Fibroblast of pulmonary artery (primary cell): ENCODE measurements around the gene LSM3.

Experiments used
- DNase-seq: peaks from one replicate; pipeline ENCODE4 v3.0.0-alpha.2; 2010; ENCODE audit warnings: low read depth
- H3K4me3 ChIP-seq: replicated peaks from 2 replicates; pipeline ENCODE4 v1.5.1; 2011; ENCODE audit warnings: low read depth, mild to moderate bottlenecking, control low read depth, low read length, moderate library complexity
- TF ChIP-seq, protein P1 (sequence below): IDR thresholded peaks from 2 replicates; pipeline ENCODE4 v1.5.1; 2011; ENCODE audit warnings: mild to moderate bottlenecking, control low read depth, low read length, inconsistent platforms; ENCODE audit errors: missing control alignments

The LSM3 gene

DNA sequence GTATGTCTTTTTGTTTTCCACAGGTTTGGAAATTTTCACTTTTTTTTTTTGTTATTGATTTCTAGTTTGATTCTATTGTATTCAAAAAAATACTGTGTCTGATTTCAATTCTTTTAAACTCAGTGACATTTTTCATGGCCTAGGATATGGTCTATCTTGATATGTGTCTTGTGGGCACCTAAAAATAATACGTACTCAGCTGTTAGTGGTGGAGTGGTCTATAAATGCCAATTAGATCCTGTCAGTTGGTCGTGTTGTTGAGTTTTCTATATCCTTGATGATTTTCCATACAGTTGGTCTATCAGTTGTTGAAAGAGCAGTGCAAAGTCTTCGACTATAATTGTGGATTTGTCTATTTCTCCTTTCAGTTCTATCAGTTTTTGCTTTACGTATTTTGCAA, 61.7 kb downstream of the LSM3 start:
- DNase-seq: no peak
- no peak overlapping the region for H3K4me3 ChIP-seq
- TF ChIP-seq, protein P1, sequence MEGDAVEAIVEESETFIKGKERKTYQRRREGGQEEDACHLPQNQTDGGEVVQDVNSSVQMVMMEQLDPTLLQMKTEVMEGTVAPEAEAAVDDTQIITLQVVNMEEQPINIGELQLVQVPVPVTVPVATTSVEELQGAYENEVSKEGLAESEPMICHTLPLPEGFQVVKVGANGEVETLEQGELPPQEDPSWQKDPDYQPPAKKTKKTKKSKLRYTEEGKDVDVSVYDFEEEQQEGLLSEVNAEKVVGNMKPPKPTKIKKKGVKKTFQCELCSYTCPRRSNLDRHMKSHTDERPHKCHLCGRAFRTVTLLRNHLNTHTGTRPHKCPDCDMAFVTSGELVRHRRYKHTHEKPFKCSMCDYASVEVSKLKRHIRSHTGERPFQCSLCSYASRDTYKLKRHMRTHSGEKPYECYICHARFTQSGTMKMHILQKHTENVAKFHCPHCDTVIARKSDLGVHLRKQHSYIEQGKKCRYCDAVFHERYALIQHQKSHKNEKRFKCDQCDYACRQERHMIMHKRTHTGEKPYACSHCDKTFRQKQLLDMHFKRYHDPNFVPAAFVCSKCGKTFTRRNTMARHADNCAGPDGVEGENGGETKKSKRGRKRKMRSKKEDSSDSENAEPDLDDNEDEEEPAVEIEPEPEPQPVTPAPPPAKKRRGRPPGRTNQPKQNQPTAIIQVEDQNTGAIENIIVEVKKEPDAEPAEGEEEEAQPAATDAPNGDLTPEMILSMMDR: no peak

DNA sequence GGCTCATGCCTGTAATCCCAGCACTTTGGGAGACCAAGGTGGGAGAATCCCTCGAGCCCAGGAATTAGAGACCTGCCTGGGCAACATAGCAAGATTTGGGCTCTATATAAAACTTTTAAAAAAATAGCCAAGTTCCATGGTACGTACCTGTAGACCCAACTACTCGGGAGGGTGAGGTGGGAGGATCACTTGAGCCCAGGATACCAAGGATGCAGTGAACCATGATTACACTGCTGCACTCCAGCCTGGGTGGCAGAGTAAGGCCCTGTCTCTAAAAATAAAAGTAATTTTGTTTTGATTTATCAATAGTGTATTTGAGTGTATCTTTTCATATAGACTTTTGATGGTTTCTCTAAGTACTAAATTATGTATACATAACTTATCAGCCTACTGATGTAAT, 63.1 kb downstream of the LSM3 start:
- no peak for DNase-seq
- TF ChIP-seq, protein P1: no peak
- H3K4me3 ChIP-seq: no peak overlapping the region

DNA sequence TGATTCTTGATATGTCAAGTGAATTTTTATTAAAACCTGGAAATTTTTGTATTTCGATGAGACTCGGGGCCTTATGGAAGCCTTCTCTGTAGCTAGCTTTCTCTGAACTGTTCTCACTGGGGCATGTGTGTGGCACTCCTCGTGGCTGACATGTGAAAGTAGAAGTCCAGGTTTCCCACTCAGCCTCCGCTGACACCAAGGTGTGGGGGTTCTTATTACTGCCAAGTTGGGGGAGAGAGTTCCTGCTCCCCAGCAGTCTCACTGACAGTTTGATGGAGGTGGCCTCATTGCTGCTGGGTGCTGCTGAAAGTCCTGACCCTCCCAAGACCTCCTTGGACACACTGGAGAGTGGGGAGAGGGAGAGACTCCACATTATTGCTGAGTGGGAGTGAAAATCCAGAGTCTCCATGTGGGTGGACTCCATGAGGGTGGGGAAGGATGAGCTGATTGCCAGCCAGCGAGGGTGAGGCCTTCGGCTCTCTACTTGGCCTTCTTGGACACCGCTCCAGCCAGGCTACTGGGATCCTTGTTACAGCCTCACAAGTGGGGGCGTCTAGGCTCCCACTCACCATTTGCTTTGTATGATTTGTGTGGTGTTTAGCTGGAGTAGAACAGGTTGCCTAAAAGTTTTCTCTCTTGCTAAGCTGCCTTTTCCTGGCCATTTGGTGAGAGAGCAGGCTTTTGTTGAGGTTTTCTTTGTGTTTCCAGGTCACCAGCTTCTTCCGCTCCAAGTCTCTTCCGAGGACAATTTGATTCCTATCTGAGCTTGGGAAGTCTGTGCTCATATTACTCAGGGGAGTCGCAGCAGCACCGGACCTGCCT, 64.1 kb downstream of the LSM3 start:
- TF ChIP-seq, protein P1: no peak
- H3K4me3 ChIP-seq: no peak overlapping the region
- no peak for DNase-seq

DNA sequence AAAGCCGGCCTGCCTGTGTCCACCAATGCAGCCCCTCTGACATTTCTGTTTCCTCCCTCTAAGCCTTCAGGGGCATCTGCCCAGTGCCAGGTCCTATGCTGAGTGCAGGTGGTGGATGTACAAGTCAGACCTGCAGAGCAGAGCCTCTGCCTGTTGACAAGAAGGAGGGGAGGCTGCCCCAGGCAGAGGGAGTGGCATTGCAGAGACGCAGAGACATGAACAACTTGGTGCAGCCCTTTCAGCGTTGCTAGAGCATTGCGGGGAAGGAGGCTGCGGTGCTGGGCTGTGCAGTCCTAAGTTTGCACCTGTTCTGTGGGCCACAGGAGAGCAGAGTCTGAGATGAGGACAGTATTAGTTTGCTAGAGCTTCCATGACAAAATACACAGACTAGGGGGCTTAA, 65.2 kb downstream of the LSM3 start:
- TF ChIP-seq, protein P1: no peak
- DNase-seq: no peak
- no peak overlapping the region for H3K4me3 ChIP-seq

DNA sequence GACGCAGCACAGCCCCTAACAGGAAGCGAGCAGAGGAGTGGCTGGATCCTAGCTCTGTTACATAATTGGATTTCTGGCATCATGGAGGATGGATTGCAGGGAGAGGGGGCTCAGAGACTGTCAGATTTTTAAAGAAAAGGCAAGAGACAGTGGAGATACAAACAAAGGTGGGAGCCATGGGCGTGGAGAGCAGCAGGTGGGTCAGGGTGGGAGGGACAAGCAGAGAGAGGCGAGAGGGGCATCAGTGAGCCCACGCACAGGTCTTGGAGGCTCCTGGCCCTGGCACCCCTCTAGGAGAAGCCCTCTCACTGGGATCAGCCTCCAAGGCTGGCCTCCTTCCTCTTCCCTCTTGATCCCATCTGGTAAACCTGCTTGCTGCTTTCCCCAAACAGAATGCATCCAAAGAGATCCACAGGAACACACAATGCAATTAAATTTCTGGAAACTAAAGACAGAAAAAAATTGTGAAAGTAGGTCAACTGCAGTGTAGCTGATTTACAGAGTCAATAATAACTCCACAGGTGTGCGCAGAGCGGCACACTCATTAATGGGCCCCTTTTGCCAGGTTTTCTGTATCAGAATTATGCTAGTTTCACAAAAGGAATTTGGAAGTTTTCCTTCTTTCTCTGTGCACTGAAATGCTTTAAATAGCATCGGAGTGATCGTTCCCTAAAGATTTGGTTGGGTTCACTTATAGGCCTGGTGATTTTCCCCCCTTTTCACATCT, 66.1 kb downstream of the LSM3 start:
- H3K4me3 ChIP-seq: no peak overlapping the region
- TF ChIP-seq, protein P1: no peak
- no peak for DNase-seq

DNA sequence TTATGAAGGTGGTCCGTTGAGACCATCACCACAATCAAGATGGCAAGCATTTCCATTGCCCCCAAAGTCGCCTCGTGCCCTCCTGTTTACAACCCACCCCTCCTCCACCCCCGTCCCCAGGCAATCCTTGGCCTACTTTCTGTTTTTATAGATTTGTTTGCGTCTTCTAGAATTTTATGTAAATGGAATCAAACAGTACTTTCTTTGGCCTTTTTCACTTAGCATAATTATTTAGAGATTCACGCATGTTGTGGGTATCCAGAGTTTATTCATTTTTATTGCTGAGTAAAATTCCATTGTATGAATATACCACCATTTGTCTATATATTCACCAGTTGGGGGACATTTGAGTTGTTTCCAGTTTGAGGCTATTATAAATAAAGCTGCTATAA, 66.6 kb downstream of the LSM3 start:
- no peak overlapping the region for H3K4me3 ChIP-seq
- TF ChIP-seq, protein P1: no peak

More for the DNA sequence above, 66.6 kb downstream of the LSM3 start:
- DNase-seq: no peak
